Uterus (tissue), 4 donors: ENCODE data around the gene VRK2. TPM values are rescaled to one million over a fixed set of nuclear protein-coding genes. Genes with fewer than 3 reads are reported as not detected.

ENCODE experiments used
- DNase-seq, 2 donors: peaks; one replicate each; pipeline ENCODE4 v3.0.0-alpha.2; 2019 to 2020
- H3K27ac ChIP-seq, 2 donors: fragments of 200-600 bp; sonication (generic); 1 replicate in 1 of 2; 2 replicates in 1 of 2; pipeline ENCODE4 v1.5.1; 2016 to 2018
- H3K27me3 ChIP-seq, 2 donors: fragments of 200-600 bp; sonication (generic); one replicate each; pipeline ENCODE4 v1.5.1; 2018 to 2019; ENCODE audit warnings: control low read depth in 1 of 2
- H3K36me3 ChIP-seq, 2 donors: fragments of 200-600 bp; sonication (generic); one replicate each; pipeline ENCODE4 v1.5.1; 2019; ENCODE audit warnings: control low read depth in 1 of 2
- H3K4me1 ChIP-seq, 2 donors: fragments of 200-600 bp; sonication (generic); one replicate each; pipeline ENCODE4 v1.5.1; 2018 to 2019; ENCODE audit warnings: control low read depth in 1 of 2
- H3K4me3 ChIP-seq, 2 donors: fragments of 200-600 bp; sonication (generic); 1 replicate in 1 of 2; 2 replicates in 1 of 2; pipeline ENCODE4 v1.5.1; 2018 to 2019; ENCODE audit warnings: mild to moderate bottlenecking in 1 of 2
- H3K9me3 ChIP-seq, 2 donors: fragments of 200-600 bp; sonication (generic); one replicate each; pipeline ENCODE4 v1.5.1; 2019; ENCODE audit warnings: control low read depth in 1 of 2
- CTCF ChIP-seq, 4 experiments: fragments of 200-600 bp in 2 of 4; fragments of 450-650 bp in 2 of 4; sonication (generic) in 2 of 4; IDR thresholded peaks; one replicate each; pipeline ENCODE4 v1.5.1; 2016 to 2019; ENCODE audit warnings: antibody characterized with exemption in 4 of 4, mild to moderate bottlenecking in 2 of 4, moderate library complexity in 1 of 4
- POLR2A ChIP-seq, 2 donors: fragments of 450-650 bp; IDR thresholded peaks; one replicate each; pipeline ENCODE4 v1.6.1; 2016; ENCODE audit warnings: antibody characterized with exemption in 2 of 2, mild to moderate bottlenecking in 1 of 2, moderate library complexity in 1 of 2
- intact Hi-C: fragments of 100-400 bp; cut with DNase I; formaldehyde crosslinking; loops from one replicate; pipeline ENCODE4 v1.15.1; 2023; ENCODE audit warnings: low total_unique reads
- total RNA-seq, 4 donors: library from RNA; depleted of rRNA in 3 of 4; stranded (reverse); fragments of >200 nt in 3 of 4; gene quantifications; one replicate each; pipeline versions ENCODE4 v1.1.0 to v1.2.4, GENCODE V29; 2014 to 2023
- donor health status: DM: yes; HTN: yes; CAD: no.

The VRK2 gene
- total RNA-seq = 10 to 100 TPM; 17.1 to 30.3 (median 25.7) TPM

- peak; percentile 83 to 87 for DNase-seq
- Histone ChIP-seq H3K27me3 (no peaks in the 10 kb centered on the region), H3K4me1 (peaks cover 0 to 7% of the 10 kb centered on the region in 2 donors), H3K9me3 (no peaks in the 10 kb centered on the region), H3K27ac (peak within 1 kb of the TSS; percentile 96 to 99), H3K36me3 (no peaks in the 10 kb centered on the region), H3K4me3 (peak within 1 kb of the TSS; percentile 85 to 95)
- intact Hi-C loops = no loop called here
- TF ChIP-seq POLR2A (IDR thresholded peaks at IDR 0.05) (peak; percentile 50 to 78), CTCF (IDR thresholded peaks at IDR 0.05) (peak in 3 of 4 experiments; percentile 8 to 25 (median 12))
Observed at GRCh38 chr2:58046585-58047372, at the start of gene VRK2. TSS of gene VRK2 (plus strand) at chr2:58046806. CDS start at chr2:58048832, 2,026 bp downstream.

GRCh38 chr2:58006256-58006951, 40.2 kb upstream of the VRK2 start:
- no peak overlapping the region for H3K4me3 ChIP-seq
- H3K36me3 ChIP-seq = no peaks in the 10 kb centered on the region
- H3K27ac ChIP-seq = no peak overlapping the region
- intact Hi-C loops = no loop called here
- no peaks in the 10 kb centered on the region for H3K9me3 ChIP-seq
- DNase-seq = no peak
- TF ChIP-seq POLR2A (IDR thresholded peaks at IDR 0.05) = no peak
- TF ChIP-seq CTCF (IDR thresholded peaks at IDR 0.05) = no peak
- no peaks in the 10 kb centered on the region for H3K4me1 ChIP-seq
- H3K27me3 ChIP-seq = no peaks in the 10 kb centered on the region

GRCh38 chr2:58006952-58007284, 39.7 kb upstream of the VRK2 start:
- Histone ChIP-seq H3K4me3 (no peak overlapping the region), H3K27ac (no peak overlapping the region), H3K27me3 (no peaks in the 10 kb centered on the region), H3K4me1 (no peaks in the 10 kb centered on the region), H3K9me3 (no peaks in the 10 kb centered on the region), H3K36me3 (no peaks in the 10 kb centered on the region)
- DNase-seq = no peak
- intact Hi-C loops = no loop called here
- no peak for TF ChIP-seq CTCF (IDR thresholded peaks at IDR 0.05)
- no peak for TF ChIP-seq POLR2A (IDR thresholded peaks at IDR 0.05)

- H3K36me3 ChIP-seq = no peaks in the 10 kb centered on the region
- H3K27me3 ChIP-seq = no peaks in the 10 kb centered on the region
- no peak for DNase-seq
- no peaks in the 10 kb centered on the region for H3K9me3 ChIP-seq
- no peak overlapping the region for H3K4me3 ChIP-seq
- H3K4me1 ChIP-seq = no peaks in the 10 kb centered on the region
- H3K27ac ChIP-seq = no peak overlapping the region
- no peak for TF ChIP-seq CTCF (IDR thresholded peaks at IDR 0.05)
- no peak for TF ChIP-seq POLR2A (IDR thresholded peaks at IDR 0.05)
- intact Hi-C loops = no loop called here
Observed at GRCh38 chr2:58010599-58010998, 36.0 kb upstream of the VRK2 start.

- Histone ChIP-seq H3K27me3 (no peaks in the 10 kb centered on the region), H3K4me1 (no peaks in the 10 kb centered on the region), H3K36me3 (no peaks in the 10 kb centered on the region), H3K9me3 (no peaks in the 10 kb centered on the region), H3K4me3 (no peak overlapping the region), H3K27ac (no peak overlapping the region)
- TF ChIP-seq CTCF (IDR thresholded peaks at IDR 0.05) (no peak), POLR2A (IDR thresholded peaks at IDR 0.05) (no peak)
- intact Hi-C loops = no loop called here
- DNase-seq = no peak
Observed at GRCh38 chr2:58019229-58019628, 27.4 kb upstream of the VRK2 start.
